ENCODE measurements around the gene CCDC178. TPM values are rescaled to one million over a fixed set of nuclear protein-coding genes. Genes with fewer than 3 reads are reported as not detected.

Gene CCDC178
- total RNA-seq, 2 donors from 2014 or later = 0.22 to 0.29 TPM

GRCh38 chr18:33317640-33318039 is 122.9 kb downstream of the CCDC178 start:
- Histone ChIP-seq H3K9me3 (ENCODE audit: control insufficient read depth, low read length) (no peaks in the 10 kb centered on the region), H3K27ac (ENCODE audit: low read depth, low read length) (no peak overlapping the region), H3K27me3 (ENCODE audit: control insufficient read depth, insufficient read depth, low read length, poor library complexity, severe bottlenecking) (no peaks in the 10 kb centered on the region), H3K36me3 (ENCODE audit: control insufficient read depth, insufficient read depth, low read length) (no peaks in the 10 kb centered on the region), H3K9ac (ENCODE audit: extremely low read depth, low read length, poor library complexity, severe bottlenecking) (no peak overlapping the region), H3K4me3 (ENCODE audit: low read length) (no peak overlapping the region), H3K4me1 (ENCODE audit: control insufficient read depth, insufficient read depth, low read length) (no peaks in the 10 kb centered on the region)
- no peak overlapping the region for H3K4me3 Mint-ChIP-seq
- no peak overlapping the region for H3K27ac Mint-ChIP-seq
- no peaks in the 10 kb centered on the region for H3K36me3 Mint-ChIP-seq (ENCODE audit: low read depth)
- H3K4me1 Mint-ChIP-seq = no peaks in the 10 kb centered on the region
- WGBS, 2 experiments (ENCODE audit: insufficient coverage in 1 of 2, insufficient read length in 1 of 2) = 94 to 100% methylated on average over 1 to 2 of the region's 2 CpGs
- TF ChIP-seq, protein P1, sequence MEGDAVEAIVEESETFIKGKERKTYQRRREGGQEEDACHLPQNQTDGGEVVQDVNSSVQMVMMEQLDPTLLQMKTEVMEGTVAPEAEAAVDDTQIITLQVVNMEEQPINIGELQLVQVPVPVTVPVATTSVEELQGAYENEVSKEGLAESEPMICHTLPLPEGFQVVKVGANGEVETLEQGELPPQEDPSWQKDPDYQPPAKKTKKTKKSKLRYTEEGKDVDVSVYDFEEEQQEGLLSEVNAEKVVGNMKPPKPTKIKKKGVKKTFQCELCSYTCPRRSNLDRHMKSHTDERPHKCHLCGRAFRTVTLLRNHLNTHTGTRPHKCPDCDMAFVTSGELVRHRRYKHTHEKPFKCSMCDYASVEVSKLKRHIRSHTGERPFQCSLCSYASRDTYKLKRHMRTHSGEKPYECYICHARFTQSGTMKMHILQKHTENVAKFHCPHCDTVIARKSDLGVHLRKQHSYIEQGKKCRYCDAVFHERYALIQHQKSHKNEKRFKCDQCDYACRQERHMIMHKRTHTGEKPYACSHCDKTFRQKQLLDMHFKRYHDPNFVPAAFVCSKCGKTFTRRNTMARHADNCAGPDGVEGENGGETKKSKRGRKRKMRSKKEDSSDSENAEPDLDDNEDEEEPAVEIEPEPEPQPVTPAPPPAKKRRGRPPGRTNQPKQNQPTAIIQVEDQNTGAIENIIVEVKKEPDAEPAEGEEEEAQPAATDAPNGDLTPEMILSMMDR (conservative IDR thresholded peaks at IDR 0.05) = no peak
- no peak for DNase-seq
- H3K9me3 Mint-ChIP-seq = no peaks in the 10 kb centered on the region
- peaks cover 10% of the 10 kb centered on the region for H3K27me3 Mint-ChIP-seq (ENCODE audit: insufficient read depth)

DNA sequence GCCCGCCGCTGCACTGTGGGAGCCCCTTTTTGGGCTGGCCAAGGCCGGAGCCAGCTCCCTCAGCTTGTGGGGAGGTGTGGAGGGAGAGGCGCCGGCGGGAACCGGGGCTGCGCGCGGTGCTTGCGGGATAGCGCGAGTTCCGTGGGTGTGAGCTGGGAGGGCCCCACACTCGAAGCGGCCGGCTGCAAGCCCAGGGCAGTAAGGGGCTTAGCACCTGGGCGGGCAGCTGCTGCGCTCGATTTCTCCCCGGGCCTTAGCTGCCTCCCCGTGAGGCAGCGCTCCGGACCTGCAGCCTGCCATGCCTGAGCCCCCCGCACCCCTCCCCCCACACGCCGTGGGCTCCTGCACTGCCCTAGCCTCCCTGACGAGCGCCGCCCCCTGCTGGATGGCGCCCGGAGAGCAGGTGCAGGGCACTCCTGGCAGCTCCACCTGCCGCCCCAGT is 124.4 kb downstream of the CCDC178 start:
- H3K27ac ChIP-seq (ENCODE audit: low read depth, low read length) = no peak overlapping the region
- Mint-ChIP-seq H3K4me3 (peak overlapping the region; percentile 45), H3K4me1 (no peaks in the 10 kb centered on the region), H3K27ac (no peak overlapping the region), H3K36me3 (ENCODE audit: low read depth) (no peaks in the 10 kb centered on the region), H3K27me3 (ENCODE audit: insufficient read depth) (peaks cover 10% of the 10 kb centered on the region), H3K9me3 (no peaks in the 10 kb centered on the region)
- H3K27me3 ChIP-seq (ENCODE audit: control insufficient read depth, insufficient read depth, low read length, poor library complexity, severe bottlenecking) = no peaks in the 10 kb centered on the region
- no peak overlapping the region for H3K9ac ChIP-seq (ENCODE audit: extremely low read depth, low read length, poor library complexity, severe bottlenecking)
- H3K4me3 ChIP-seq (ENCODE audit: low read length) = no peak overlapping the region
- no peaks in the 10 kb centered on the region for H3K9me3 ChIP-seq (ENCODE audit: control insufficient read depth, low read length)
- peak; percentile 89 for DNase-seq
- 96 to 97% methylated on average over 10 to 33 of the region's 33 CpGs for WGBS, 2 experiments (ENCODE audit: insufficient coverage in 1 of 2, insufficient read length in 1 of 2)
- no peaks in the 10 kb centered on the region for H3K4me1 ChIP-seq (ENCODE audit: control insufficient read depth, insufficient read depth, low read length)
- TF ChIP-seq, protein P1 (conservative IDR thresholded peaks at IDR 0.05) = peak; percentile 89
- no peaks in the 10 kb centered on the region for H3K36me3 ChIP-seq (ENCODE audit: control insufficient read depth, insufficient read depth, low read length)

DNA sequence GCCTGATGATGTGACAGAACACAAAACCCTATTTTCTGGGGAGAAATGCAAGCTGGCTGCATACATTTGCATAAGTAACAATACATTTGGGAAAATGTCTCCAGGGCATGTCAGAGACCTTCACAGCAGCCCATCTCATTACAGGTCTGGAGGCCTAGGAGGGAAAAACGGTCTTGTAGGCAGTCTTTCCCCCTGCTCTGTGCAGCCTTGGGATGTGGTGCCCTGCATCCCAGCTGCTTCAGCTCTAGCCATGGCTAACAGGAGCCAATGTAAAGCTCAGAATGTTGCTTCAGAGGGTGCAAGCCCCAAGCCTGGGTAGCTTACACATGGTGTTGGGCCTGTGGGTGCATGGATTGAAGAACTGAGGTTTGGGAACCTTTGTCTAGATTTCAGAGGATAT is 133.0 kb downstream of the CCDC178 start:
- Mint-ChIP-seq H3K36me3 (ENCODE audit: low read depth) (no peaks in the 10 kb centered on the region), H3K4me1 (peaks cover 2% of the 10 kb centered on the region), H3K9me3 (peaks cover 11% of the 10 kb centered on the region), H3K27me3 (ENCODE audit: insufficient read depth) (no peaks in the 10 kb centered on the region), H3K4me3 (no peak overlapping the region), H3K27ac (no peak overlapping the region)
- Histone ChIP-seq H3K4me1 (ENCODE audit: control insufficient read depth, insufficient read depth, low read length) (no peaks in the 10 kb centered on the region), H3K27ac (ENCODE audit: low read depth, low read length) (no peak overlapping the region), H3K9me3 (ENCODE audit: control insufficient read depth, low read length) (no peaks in the 10 kb centered on the region), H3K4me3 (ENCODE audit: low read length) (no peak overlapping the region), H3K27me3 (ENCODE audit: control insufficient read depth, insufficient read depth, low read length, poor library complexity, severe bottlenecking) (no peaks in the 10 kb centered on the region), H3K9ac (ENCODE audit: extremely low read depth, low read length, poor library complexity, severe bottlenecking) (no peak overlapping the region), H3K36me3 (ENCODE audit: control insufficient read depth, insufficient read depth, low read length) (no peaks in the 10 kb centered on the region)
- 70% methylated on average over 1 of the region's 1 CpG; no CpG with 5 or more reads in 1 of the 2 experiments for WGBS, 2 experiments (ENCODE audit: insufficient coverage in 1 of 2, insufficient read length in 1 of 2)
- TF ChIP-seq, protein P1 (conservative IDR thresholded peaks at IDR 0.05) = no peak
- DNase-seq = no peak

Measured in endodermal cell (in vitro differentiated cells).